ACHN (cell line): Measurements from ENCODE around the gene RAB3B.

Source experiments
- DNase-seq: peaks from one replicate; pipeline ENCODE4 v3.0.0-alpha.2; 2015
- in situ Hi-C: cut with HindIII; loops from 2 replicates; pipeline ENCODE4 v1.10.0; 2017; ENCODE audit warnings: low sequenced_read_pairs, low pct_ligation_motif_present, low pct_unique_long_range_greater_than_20kb

Gene RAB3B

DNA sequence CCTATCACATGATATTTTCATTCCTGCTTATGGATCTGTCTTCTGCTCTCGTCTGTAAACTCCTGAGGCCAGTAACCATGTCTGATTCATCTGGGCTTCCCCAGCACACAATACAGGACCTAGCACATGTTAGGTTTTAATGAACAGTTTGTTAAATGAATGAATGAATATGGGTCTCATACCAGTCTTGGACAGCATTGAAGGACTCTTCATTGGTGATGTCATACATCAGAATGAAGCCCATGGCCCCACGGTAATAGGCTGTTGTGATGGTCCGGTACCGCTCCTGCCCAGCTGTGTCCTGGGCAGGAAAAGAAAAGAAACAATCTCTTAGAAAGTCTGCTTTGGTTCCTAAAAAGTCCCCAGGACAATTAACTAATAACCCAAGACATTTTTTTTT, 53.4 kb downstream of the RAB3B start:
- no peak for DNase-seq
- in situ Hi-C loops: no loop called here

GRCh38 chr1:51936531-51936930, 54.0 kb downstream of the RAB3B start:
- no peak for DNase-seq
- in situ Hi-C loops: no loop called here

- no peak for DNase-seq
- in situ Hi-C loops: no loop called here
These were observed 57.2 kb downstream of the RAB3B start for GRCh38 chr1:51933344-51933743.

DNA sequence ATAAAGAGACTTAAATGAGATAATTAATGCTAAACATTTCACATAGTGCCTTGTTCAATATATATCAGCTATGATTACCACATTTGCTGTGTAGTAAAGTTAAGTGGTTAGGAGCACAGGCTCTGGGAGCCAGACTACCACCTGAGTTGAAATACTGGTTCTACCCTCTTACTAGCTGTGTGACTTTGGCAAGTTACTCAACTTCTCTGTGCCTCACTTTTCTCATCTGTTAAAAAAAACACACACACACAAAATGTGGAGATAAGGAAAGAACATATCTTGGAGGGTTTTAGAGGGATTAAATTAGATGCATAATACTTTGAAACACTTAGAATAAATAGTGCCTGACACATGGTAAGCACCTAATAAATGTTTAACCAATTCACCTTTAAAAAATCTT, 60.2 kb downstream of the RAB3B start:
- DNase-seq: no peak
- in situ Hi-C loops: no loop called here

- in situ Hi-C loops: no loop called here
- no peak for DNase-seq
These were observed 61.6 kb downstream of the RAB3B start for GRCh38 chr1:51928896-51929295.

DNA sequence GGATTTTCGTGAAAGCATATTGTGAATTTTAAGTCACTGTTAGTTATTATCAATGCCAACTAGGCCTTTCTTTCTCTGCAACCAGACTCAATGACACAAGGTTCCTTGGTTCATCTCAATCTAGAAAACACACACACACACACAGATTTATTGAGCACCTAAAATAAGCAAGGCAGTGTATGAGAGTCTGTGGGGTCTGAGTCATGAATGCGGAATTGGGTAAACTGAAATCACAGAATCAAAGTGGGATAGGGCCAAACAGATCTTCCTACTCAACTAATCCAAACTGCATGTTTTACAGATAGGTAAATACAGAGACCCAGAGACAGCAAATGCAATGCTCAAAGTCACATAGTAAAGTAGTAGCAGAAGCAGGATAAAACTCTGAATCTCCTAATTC, 63.5 kb downstream of the RAB3B start:
- in situ Hi-C loops: no loop called here
- DNase-seq: no peak

GRCh38 chr1:51926171-51926812, 64.2 kb downstream of the RAB3B start:
- in situ Hi-C loops: no loop called here
- peak; percentile 68 for DNase-seq

DNA sequence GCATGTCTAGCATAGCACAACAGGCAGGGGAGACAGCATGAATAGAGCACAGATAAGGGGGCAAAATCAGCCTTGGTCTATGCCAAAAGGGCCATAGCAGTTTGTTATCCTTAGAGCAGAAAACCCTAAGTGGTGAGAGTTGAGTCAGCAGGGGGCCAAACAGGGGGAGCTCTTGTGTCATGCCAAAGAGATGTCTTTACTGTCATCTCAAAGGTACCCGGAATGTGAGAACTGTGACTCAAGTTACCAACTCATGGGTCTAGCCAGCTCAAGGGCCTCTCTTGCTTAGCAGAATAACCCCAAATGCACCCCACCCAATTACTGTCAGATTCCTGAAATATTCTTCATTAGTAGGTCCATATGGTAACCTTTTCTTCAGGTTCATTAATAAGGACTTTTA, 66.0 kb downstream of the RAB3B start:
- in situ Hi-C loops: no loop called here
- no peak for DNase-seq

GRCh38 chr1:51922040-51922439, 68.5 kb downstream of the RAB3B start:
- in situ Hi-C loops: no loop called here
- no peak for DNase-seq

DNA sequence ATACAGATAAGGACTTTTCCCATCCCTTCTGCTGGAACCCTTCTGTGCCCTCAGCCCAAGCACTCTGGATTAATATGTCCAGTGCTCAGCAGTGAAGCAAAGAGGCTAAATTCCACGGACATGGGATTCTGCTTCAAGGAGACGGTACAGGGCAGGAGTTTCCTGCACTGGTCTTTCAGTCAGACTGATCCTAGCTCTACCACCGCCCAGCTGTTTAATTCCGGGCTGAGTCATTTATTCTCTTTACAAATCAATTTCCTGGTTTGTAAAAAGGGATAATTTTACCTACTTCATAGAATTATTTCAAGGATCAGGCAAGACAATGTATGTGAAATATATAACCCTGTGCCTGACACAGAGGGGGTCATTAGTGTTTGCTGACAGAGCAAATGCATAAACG, 70.4 kb downstream of the RAB3B start:
- DNase-seq: no peak
- in situ Hi-C loops: no loop called here

- no peak for DNase-seq
- in situ Hi-C loops: no loop called here
These were observed 70.8 kb downstream of the RAB3B start for GRCh38 chr1:51919684-51920083.

DNA sequence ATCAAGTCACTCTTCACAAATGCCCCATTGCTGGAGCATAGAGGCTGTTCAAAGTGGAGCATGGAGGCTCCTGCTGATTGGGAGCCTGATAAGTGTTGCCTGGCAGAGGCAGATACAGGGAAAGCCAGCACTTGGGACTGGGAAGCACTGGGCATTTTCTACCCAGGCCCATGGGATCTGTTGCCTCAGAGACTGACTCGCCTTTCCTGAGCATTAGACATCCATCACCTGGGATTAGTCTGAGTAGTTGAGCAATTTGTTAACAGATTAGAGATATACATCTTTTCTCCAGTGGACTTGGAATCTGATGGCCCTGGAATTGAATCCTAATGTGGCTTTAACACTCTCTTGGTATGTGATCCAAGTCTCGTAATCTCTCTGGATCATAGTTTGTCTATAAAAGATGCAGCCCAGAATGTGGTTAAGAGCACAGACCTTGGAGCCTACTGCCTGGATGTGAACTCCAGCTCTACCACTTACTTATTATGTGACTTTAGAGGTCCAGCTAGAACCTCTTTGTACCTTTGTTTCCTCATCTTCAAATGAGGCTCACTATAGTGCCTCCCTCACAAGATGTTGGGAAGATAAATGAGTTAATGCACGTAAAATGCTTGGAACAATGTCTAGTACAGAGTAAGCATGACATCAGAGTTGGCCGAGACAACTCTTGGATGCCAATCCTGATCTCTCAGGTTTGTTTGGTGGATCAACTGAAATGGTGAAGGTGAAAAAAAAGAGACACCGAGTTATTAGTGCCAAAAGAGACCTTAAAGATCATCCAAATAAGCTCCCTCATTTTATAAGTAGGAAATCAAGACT, 73.7 kb downstream of the RAB3B start:
- in situ Hi-C loops: no loop called here
- DNase-seq: no peak

DNA sequence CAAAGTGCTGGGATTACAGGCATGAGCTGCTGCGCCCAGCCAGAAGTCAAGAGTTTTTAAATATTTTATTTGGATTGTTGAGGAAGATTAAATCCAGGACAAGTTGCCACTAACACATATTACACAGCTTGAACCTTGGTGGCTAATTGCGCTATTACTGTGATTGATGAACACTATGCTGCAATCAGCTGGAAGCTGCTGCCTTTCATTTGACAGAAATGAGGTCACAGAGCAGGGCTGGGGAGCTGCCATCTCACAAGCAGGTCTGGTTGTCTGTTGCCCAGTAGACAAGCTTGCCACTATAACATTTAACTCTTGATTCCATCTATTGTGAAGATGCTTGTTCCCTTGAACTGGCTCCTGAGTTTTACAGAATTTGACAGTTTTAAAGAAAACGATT, 74.5 kb downstream of the RAB3B start:
- in situ Hi-C loops: no loop called here
- DNase-seq: no peak

GRCh38 chr1:51912881-51913280, 77.6 kb downstream of the RAB3B start:
- DNase-seq: no peak

DNA sequence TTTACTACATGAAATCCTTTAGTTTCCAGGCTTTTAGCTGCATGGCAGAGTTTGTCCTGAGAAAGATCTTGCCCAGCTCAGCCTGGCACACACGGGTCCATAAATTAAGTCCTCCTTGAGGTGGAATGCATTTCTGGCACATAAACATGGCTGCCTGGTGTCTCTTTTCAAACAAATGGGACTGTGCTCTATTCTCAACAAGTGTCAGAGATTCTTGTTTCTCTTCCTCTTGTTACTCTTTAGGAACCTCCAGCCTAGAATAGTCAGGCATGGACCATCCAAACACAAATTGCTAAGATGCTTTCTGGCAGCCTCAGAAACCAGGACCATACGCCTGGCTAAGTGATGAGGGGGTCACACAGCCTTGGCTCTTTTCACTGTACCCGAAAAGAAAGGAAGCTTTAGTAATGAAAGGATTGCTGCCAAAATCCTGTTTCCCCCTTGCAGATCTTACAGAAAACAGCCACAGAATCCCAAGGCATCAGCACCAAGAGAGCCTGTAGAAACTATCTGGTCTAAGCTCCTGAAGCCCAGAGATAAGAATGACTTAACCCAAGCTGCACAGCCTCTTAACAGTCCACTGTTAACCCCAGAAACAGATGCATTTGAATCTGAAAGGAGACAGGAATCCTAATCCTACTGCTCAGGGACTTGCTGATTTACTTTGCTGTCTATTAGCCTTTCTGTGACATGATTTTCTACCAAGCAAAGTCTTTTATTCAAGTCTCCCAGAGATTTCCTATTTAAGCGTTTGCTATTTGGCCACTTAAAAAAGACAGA, 80.1 kb downstream of the RAB3B start:
- in situ Hi-C loops: no loop called here
- no peak for DNase-seq

More at GRCh38 chr1:51912881-51913280, 77.6 kb downstream of the RAB3B start:
- in situ Hi-C loops: no loop called here

DNA sequence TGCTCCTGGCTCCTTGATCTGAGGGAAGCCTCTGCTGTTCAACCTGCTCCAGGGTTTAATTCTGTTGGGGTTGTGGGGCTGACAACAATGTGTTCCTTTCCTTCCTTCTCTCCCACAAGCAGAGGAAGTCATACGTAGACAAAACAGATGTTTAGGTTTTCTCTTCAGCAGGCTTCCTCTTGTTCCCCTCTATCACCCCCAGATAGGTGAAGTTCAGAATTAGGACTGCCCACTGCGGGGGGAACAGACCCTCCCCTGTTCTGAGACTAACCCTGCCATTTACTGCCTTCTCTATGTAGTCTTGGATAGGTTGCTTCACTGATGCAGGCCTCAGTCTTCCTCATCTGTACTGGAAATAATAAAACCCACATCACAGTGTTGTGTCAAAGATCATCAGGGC, 82.0 kb downstream of the RAB3B start:
- in situ Hi-C loops: no loop called here
- no peak for DNase-seq

- in situ Hi-C loops: no loop called here
- no peak for DNase-seq
These were observed 83.3 kb downstream of the RAB3B start for GRCh38 chr1:51907079-51907702.

GRCh38 chr1:51906306-51907078, 84.0 kb downstream of the RAB3B start:
- DNase-seq: peak; percentile 92
- in situ Hi-C loops: no loop called here
